ENCODE measurements around the gene CDH12.
"Not testable (repeated sequence)": the region's sequence is repeated elsewhere in the genome, so short reads cannot be mapped to it uniquely, and the experiment has no call there.

Gene CDH12

DNA sequence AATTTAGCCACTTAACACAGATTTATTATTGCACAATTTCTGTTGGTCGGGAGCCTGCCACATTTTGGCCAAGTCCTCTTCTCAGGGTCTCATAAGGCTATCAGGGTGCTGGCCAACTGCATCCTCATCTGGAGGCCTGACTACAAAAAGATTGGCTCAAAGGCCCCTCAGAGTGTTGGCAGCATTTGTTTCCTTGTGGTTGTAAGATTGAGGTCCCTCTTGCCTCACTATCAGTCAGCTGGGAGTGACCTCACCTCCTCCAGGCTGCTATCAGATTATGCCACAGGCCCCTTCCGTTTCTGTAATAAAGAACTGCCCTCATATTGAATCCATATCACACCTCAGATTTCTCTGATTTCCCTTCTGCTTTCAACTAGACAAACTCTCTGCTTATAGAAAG lies 698.4 kb downstream of the CDH12 start:
- not testable (repeated sequence) for DNase-seq (ENCODE audit: low read depth in 2 of 2)

DNA sequence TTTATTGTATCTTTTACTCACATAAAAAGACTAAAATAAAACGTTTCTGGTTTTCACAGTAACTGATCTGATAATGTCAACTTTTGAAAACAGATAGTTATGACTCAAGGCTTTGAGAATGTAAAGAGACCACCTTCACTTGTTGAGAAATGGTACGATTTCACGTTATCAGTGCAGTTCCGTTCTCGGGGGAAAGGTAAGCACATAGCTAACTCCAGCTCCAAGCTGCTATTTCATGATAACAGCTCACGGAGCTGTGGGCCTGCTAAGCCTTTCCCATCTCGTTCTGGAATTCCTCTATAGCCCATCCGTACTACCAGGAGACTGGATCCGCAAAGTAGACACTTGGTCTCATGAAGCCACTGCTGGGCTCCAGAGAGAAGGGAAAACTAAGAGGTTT lies 701.3 kb downstream of the CDH12 start:
- DNase-seq (ENCODE audit: low read depth in 2 of 2): not testable (repeated sequence)

DNA sequence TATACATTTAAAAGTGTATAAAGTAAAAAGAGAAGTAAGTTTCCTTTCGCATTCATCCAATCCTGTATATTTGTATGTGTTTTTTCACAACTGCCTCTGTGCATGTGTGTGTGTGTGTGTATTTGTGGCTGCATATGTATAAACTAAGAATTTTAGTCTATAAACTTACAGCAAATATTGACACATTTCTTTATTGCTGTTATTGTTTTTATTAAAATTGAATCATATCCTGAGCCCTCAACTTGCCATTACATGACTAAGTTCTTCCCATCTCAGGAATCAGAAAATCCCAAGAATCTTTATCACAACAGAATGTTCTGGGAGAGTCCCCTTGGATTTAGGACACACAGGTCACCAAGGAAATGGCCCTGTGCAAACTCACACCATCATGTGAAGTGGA lies 712.7 kb downstream of the CDH12 start:
- DNase-seq (ENCODE audit: low read depth in 2 of 2): not testable (repeated sequence)

DNA sequence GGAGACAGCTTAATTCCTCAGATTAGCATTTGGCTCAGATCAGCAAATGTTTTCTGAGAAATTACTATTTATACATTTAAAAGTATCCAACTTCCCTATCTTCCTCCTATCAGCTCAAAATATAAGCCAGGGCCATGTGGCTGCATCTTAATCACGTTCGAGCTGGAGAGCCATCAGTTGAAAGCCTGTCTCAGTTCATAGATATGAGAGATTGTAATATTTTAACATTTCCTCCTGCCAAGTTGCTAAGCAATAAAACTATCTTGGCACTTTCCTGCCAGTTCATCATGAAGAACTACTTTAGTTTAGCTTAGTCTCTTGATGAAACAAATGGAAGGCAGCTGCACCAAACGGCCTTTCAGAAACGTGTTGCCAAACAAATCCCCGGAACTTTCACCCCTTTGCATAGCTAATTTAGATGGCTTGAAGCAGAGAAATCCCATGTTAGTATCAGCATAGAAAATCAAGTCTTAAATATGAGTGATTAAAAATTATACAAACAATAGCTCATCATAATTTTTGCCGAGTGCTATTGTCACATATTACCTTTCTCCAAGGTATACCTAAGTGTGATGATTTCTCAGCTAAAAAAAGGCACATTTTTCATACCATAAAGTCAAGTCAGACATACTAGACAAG lies 713.4 kb downstream of the CDH12 start:
- DNase-seq (ENCODE audit: low read depth in 2 of 2): not testable (repeated sequence)

DNA sequence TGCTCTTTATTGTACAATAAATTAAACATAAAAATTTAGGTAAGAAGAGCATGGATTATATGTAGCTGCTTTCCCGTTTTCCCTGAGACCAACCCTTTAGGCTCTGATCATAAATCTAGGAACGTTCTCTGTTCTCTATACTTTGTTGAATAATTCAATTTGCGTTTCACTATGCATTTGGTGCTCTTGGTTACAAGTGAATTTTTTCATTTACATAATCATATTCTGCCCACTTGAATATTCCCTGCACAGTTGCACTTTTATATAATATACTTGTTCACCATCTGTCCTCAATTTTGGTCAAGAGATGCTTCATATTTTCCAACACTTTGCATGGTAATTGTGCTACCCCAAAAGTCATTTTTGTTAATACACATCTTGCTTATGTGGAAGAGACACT lies 741.8 kb downstream of the CDH12 start:
- DNase-seq (ENCODE audit: low read depth in 2 of 2): no peak

DNA sequence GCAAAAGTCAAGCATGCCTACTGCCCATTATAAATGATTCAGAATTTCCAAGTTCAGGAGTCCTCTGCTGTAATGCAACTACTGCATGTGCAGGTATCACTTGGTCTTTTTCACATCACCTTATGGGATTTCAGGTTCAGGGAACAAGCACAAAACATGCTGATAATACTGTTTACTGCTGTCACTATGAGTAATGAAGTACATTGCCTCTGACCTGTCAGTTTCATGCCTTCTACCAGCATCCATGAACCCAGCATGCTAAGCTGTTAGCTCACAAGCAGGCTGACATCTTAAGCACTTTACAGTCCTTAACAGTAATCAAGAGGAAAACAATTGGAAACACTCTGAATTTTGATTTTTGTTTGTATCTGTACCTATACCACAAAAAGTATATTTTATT lies 743.8 kb downstream of the CDH12 start:
- no peak for DNase-seq (ENCODE audit: low read depth in 2 of 2)

DNA sequence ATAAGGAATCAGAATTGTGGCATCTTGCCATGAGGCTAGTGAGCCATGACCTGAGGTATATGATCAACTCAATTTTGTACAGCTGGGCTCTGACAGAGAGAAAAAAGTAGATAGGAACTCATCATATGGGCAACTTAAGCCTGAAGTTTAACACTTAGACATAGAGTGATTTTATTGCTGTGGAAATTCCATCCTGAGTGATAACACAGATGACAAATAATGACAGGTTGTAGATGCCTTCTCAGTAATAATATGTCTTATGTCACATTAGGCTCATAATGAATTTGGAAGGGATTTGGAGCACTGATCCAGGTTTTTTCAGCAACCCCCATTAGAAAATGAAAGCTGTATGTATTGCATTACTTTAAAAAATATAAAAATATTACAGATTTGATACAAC lies 744.6 kb downstream of the CDH12 start:
- no peak for DNase-seq (ENCODE audit: low read depth in 2 of 2)

DNA sequence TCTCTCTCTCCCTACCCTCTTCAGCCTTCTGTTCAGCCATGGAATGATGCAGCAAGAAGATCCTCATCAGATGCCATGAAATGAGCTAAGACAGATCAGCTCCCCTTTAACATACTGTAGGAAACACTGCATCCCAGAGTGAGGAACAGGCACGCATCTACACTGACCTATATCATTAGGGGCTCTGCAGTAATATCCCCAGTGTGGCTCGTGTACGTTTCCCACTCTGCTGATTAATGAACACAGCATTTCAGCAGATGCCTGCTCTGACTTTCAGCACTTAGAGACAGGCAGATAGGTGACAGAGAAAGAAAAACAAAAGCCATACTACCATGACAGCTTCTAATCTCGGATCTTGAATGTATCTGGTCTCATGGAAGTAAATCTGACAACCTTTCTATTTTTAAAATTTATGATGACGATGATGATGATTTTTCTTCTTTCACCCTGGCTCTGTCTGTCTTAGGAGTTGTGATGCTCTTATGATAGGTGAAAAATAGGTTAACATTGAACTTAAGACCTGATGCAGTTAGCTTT lies 750.3 kb downstream of the CDH12 start:
- DNase-seq (ENCODE audit: low read depth in 2 of 2): no peak

DNA sequence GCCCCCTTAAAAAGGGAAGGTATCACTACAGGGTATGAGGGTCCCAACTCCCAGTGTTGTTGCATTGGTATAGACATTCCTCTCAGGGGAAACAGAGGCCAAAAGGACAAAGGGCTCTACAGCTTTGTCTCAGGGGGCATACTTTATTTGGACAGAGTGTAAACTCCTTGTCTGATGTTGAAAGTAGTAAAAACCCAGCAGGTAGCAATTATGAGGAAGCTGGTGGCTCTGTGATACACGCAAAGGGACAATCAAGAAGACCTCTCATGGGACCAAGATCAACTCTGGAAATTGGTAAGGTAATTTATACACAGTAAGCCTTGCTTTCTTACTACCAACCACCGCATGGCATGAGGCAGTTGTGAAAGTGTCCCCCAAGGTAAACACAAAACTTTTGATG lies 764.6 kb downstream of the CDH12 start:
- no peak for DNase-seq (ENCODE audit: low read depth in 2 of 2)

DNA sequence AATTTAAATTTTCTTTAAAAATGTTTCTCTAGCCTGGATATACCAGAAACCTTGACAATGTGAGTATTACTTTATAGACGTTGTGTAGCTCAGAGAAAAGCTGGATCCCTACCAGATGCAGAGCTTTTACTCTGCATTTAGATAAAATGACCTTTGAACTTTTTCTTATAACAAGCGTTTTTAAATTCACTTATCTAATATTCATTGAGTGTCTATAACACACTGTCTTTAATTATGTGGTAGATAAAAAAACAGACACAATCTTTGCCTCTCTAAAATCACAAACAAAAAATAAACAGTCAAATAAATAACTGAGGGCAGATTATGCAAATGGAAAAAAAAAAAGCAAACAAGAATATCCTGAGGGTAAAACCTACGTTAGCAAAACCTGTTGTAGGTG lies 773.6 kb downstream of the CDH12 start:
- DNase-seq (ENCODE audit: low read depth in 2 of 2): no peak

DNA sequence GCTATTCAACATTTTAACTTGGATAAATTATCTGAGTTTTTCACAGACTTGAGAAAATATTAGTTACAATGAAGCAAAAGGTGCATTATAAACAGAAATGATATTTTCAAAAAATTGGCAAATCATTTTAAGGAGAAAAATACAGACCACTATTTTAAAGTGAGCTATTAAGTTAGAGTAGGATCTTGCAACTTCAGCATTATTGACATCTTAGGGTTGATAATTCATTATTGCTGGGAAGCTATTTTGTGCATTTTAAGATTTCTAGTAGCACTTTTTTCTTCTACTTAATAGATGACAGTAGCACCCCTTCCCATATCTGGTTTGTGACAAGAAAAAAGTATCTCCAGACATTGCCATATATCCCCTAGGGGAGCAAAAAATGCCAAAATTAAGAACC lies 774.1 kb downstream of the CDH12 start:
- DNase-seq (ENCODE audit: low read depth in 2 of 2): no peak

DNA sequence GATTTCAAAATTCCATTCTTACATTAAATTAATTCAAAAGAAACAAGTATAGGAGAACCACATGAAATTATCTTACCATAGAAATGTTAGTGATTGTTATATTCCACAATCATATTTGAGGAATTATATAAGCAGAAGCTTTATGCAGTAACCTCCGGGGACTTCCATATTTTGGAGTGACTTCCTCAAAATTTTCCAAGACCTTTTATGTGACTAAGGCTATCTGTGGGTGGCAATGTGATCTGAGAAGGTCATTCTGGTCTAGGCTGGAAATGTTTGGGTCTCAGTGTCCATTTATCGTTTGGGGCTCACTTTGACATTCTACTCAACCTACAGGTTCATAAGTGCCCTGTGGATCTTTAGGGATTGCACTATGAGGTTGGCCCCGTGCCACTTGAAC lies 776.6 kb downstream of the CDH12 start:
- DNase-seq (ENCODE audit: low read depth in 2 of 2): no peak

DNA sequence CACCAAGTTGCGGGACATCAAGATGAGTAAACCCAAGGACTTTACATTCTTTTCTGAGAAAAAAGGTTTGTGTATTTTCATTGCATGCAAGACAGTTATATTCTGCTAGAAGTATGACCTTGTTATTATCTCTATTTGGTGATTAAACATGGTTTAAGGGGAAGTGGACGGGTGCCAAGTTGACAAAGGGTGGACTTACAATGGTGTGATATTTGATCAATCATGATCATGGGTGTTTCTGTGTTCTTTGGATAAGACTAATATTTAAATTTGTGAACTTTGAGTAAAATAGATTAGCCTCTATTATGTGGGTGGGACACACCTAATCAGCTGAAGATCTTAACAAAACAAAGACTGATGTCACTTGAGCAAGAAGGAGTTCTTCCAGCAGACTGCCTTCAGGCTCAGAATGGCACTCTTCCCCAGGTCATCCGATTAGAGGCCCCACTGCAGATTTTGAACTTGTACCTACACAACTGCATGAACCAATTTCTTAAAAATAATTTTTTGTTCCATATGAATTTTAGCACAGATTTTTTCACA lies 782.9 kb downstream of the CDH12 start:
- no peak for DNase-seq (ENCODE audit: low read depth in 2 of 2)

DNA sequence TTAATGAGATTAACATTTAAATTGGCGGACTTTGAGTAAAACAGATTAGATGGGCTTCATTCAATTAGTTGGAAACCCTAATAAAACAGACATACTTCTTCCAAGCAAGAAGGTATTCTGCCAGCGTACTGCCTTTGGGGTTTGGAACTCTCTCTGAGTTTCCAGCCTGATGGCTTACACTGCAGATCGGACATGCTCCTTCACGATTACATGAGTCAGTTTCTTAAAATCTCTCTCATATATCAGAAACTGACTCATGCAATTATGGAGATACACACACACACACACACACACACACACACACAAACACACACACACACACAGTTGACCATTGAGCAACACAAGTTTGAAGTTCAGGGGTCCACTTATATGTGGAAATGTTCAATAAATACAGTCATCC lies 789.4 kb downstream of the CDH12 start:
- no peak for DNase-seq (ENCODE audit: low read depth in 2 of 2)

DNA sequence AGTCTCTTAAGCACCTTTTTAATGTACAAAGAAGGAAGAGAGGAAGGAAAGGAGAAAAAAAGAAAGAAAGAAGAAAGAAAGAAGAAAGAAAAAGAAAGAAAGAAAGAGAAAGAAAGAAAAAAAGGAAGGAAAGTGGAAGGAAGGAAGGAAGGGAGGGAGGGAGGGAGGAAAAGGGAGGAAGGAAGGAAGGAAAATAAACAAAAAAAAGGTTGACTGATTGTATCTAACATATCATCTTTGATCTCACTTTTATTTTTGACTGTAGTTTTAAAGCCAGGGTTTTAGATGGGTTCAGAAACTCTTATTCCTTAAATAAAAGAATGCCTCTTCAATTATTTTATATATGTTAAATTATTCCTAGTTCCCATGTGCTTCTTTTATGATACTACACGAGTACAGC lies 794.5 kb downstream of the CDH12 start:
- DNase-seq (ENCODE audit: low read depth in 2 of 2): no peak

DNA sequence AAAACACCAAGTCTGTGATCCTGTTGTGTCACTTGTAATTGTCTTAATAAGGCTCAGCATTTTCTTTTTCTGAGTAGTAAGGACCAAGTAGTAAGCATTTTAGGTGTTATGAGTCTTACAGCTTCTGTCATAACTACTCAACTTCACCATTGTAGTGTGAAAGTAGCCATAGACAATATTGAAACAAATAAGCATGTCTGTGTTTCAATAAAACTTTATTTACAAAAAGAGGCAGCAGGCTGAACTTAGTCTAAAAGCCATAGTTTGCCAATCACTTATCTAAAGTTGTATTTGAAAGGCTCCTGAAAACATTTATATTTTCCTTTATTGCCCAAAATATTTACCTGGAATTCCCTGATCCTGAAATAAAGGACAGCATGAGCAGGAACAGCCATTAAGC lies 796.1 kb downstream of the CDH12 start:
- DNase-seq (ENCODE audit: low read depth in 2 of 2): no peak

DNA sequence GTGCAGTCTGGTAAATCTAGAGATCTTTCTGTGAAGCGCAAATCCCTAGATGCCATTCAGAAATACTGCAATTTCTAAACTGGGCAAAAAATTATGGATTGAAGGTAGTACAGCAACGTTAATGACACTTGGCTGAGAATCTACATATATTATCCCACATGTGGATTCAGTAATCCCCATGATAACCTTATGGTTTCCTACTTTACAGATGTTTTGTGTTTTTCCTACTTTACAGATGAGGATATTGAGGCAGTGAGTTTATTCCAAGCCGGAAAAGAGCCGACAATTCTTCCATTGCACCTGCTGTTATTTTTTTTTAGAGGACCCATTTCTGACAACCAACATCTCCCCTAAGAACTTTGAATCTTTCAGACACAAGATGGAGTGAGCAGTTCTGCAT lies 796.5 kb downstream of the CDH12 start:
- DNase-seq (ENCODE audit: low read depth in 2 of 2): no peak

DNA sequence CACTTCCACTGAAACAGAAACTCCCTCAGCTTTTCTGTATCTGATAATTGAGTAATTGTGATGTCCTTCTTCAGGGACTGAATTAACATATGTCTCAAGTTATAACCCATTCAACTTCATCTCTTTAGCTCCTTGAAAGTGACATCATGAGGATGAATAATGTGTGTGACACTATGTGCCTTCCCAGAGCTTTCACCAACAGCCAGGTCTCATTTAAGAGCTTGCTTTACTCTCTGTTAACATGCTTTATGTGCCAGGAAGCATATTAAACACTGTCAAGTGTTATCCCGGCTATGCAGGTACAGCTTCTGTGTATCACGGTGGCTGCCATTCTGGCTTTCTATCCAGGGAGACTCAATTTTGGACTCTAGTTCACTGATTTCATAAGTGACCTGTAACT lies 799.9 kb downstream of the CDH12 start:
- DNase-seq (ENCODE audit: low read depth in 2 of 2): no peak

DNA sequence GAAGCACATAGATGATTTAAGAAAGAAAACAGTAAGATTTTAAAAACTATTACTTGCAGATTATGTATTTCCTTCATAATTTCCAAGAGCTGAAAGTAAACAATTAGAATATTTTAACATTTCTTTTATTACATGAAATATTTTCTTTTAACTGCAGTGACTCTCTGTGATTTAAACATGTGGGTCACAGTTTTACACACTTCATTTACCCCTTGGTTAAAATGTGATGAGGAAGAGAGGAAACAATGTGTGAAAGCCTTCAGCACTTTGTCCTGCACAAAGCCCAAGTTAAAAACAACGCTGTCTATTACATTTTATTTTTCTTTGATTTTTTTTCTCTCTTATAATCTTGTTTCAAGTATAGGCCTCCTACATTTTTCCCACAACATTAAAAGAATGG lies 801.3 kb downstream of the CDH12 start:
- no peak for DNase-seq (ENCODE audit: low read depth in 2 of 2)

DNA sequence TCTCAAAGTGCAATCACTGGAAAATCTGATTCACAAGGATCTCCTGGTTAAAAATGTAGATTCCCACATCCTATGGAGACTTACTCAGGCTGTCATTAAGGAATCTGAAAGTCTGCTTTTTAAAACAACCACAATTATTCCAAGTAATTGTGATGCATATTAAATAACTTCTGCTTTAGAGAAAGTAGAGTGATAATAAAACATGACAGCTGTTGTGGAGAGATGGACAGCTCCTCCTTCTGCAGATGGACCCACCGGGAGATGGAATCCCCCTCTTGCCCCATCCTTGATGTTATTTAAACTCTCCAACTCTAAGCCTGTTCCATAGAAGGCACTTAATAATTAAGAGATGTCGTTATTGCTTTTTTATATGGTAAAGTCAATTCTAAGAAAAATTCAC lies 802.2 kb downstream of the CDH12 start:
- no peak for DNase-seq (ENCODE audit: low read depth in 2 of 2)

DNA sequence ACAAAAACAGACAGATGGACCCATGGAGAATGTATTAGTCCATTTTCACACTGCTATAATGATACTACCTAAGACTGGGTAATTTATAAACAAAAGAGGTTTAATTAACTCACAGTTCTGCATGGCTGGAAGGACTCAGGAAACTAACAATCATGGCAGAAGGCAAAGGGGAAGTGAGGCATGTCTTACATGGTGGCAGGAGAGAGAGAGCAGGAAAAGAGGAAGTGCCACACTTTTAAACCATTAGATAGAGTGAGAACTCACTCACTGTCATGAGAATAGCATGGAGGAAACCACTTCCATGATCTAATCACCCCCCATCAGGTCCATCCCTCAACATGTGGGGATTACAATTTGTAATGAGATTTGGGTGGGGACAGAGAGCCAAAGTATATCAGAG lies 808.9 kb downstream of the CDH12 start:
- DNase-seq (ENCODE audit: low read depth in 2 of 2): no peak

DNA sequence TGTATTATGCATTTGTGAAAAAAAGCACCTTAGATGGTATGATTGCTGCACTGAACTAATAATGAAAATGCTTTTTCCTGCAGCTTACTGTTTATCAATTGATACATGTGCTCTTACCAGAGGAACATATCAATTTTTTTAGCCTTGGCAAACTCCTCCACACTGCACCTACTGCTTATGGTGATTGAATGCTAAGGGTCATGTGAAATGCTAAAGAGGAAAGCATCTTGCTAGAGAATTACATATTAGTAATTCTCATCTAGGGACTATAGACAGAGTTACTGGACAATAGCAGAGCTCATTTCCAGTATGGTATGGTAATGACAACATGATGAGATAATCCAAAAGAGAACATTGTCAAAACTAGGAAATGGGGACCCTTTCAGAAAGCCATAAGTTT lies 817.1 kb downstream of the CDH12 start:
- DNase-seq (ENCODE audit: low read depth in 2 of 2): no peak

DNA sequence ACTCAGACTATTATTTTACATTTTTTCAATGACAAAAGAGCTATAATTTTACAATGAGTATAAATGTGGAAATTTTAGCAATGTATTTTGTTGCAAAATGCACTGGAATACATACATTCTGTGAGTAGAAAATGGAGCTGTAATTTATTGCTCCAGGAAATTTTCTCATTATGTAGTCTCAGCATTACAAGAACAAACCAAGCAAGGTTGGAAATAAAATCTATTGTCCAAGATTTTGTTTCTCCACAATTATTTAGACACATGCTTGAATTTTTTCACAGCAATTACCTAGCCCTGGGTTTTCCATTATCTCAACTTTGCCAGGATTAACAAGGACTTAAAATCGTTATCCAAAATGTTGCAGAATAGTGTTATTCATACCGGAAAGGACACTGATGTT lies 820.1 kb downstream of the CDH12 start:
- DNase-seq (ENCODE audit: low read depth in 2 of 2): no peak

DNA sequence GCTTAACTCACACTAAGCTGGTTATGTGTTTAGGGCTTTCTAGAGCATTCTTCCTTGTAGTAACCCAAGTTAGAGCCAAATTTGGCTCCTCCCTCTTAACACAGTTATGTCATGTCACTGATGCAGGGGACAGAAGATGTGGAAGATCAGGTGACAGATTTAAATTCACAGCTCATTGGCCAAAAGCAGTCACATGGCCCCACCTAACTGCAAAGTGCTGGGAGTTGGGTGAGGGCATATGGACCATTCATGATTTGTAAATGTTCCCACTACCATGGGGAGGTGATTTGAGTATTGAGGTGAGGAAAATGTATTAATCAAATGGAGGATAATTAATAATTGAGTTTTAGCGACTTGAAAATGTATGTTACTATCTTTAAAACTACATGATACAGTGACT lies 829.4 kb downstream of the CDH12 start:
- no peak for DNase-seq (ENCODE audit: low read depth in 2 of 2)
